Lower lobe of right lung (tissue), 2 donors: ENCODE results near the gene SMAD6. TPM values are rescaled to one million over a fixed set of nuclear protein-coding genes. Genes with fewer than 3 reads are reported as not detected.
A peak's percentile ranks its signal among the peaks of the same experiment; 100 is the strongest.

ENCODE experiments used
- ATAC-seq, 2 donors: fragments of 200-7000 bp; cut with Tn5 transposase; one replicate each; pipeline ENCODE4 v1.9.1; 2020 to 2022; ENCODE audit warnings: mild to moderate bottlenecking in 2 of 2, moderate library complexity in 2 of 2
- DNase-seq: peaks from one replicate; pipeline ENCODE4 v3.0.0-alpha.2; 2020
- H3K27ac ChIP-seq: fragments of 200-600 bp; one replicate; pipeline ENCODE4 v1.8.0; 2022
- H3K27me3 ChIP-seq: fragments of 200-600 bp; one replicate; pipeline ENCODE4 v1.8.0; 2022; ENCODE audit warnings: low read depth
- H3K36me3 ChIP-seq: fragments of 200-600 bp; one replicate; pipeline ENCODE4 v1.8.0; 2022; ENCODE audit warnings: mild to moderate bottlenecking
- H3K4me1 ChIP-seq: fragments of 200-600 bp; one replicate; pipeline ENCODE4 v1.8.0; 2022
- H3K4me3 ChIP-seq: fragments of 200-600 bp; one replicate; pipeline ENCODE4 v1.8.0; 2022; ENCODE audit warnings: mild to moderate bottlenecking
- H3K9me3 ChIP-seq: fragments of 200-600 bp; one replicate; pipeline ENCODE4 v1.8.0; 2022
- intact Hi-C: fragments of 100-400 bp; cut with DNase I; formaldehyde crosslinking; loops from one replicate; pipeline ENCODE4 v1.11.0; 2022
- total RNA-seq: library from RNA; stranded (reverse); fragmentation: NEBNext Ultra II Directional; extraction: Animal tissue kit (Norgen Biotek cat#: 25700); gene quantifications from one replicate; pipeline ENCODE4 v1.2.1, GENCODE V29; 2021
- TF ChIP-seq, protein P1 (sequence below): fragments of 200-600 bp; IDR thresholded peaks from one replicate; pipeline ENCODE4 v1.8.0; 2022; ENCODE audit warnings: antibody characterized with exemption, mild to moderate bottlenecking
- donor health status: DM: no; HTN: yes; CAD: no; lungs with severe emphysema.

Gene SMAD6
- total RNA-seq, 1 donor from 2014 or later, result 159 TPM

DNA sequence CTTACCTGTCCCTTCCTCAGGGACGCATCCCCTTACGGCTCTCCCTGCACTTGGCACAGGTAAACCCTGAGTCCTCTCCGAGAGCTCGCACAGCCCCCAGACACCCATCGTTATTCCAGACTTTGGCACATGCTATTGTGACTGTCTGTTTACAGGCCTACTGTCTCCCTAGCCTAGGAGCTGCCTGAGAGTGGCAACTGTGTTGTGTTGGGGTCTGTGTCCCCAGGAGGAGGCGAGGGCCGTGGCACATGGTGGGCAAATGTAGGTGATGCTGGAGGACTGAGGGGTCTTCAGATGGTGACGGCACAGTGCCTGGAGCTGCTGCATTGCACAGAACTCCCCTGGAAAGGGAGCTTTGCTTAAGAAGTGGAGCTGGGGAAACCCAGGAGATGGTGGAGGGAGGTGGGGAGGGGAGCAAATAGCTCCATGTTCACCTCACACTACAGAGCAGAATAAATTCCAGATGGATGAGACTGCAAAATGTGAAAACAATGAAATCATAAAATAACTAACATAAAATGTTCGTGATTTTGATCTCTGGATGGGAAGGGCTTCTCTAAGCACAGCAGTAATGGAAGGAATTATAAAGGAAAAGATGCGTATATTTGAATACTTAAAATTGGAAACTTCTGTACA lies 96.5 kb downstream of the SMAD6 start:
- Histone ChIP-seq H3K9me3 (no peaks in the 10 kb centered on the region), H3K27me3 (no peaks in the 10 kb centered on the region), H3K27ac (no peak overlapping the region), H3K36me3 (no peaks in the 10 kb centered on the region), H3K4me3 (no peak overlapping the region), H3K4me1 (peaks cover 20% of the 10 kb centered on the region)
- TF ChIP-seq, protein P1, sequence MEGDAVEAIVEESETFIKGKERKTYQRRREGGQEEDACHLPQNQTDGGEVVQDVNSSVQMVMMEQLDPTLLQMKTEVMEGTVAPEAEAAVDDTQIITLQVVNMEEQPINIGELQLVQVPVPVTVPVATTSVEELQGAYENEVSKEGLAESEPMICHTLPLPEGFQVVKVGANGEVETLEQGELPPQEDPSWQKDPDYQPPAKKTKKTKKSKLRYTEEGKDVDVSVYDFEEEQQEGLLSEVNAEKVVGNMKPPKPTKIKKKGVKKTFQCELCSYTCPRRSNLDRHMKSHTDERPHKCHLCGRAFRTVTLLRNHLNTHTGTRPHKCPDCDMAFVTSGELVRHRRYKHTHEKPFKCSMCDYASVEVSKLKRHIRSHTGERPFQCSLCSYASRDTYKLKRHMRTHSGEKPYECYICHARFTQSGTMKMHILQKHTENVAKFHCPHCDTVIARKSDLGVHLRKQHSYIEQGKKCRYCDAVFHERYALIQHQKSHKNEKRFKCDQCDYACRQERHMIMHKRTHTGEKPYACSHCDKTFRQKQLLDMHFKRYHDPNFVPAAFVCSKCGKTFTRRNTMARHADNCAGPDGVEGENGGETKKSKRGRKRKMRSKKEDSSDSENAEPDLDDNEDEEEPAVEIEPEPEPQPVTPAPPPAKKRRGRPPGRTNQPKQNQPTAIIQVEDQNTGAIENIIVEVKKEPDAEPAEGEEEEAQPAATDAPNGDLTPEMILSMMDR, result no peak
- intact Hi-C loops, result loop anchor here (10.0 kb wide), 1 partner anchor 56 kb away; no protein-coding TSS in a partner anchor
- DNase-seq, result no peak
- ATAC-seq, result no peak

DNA sequence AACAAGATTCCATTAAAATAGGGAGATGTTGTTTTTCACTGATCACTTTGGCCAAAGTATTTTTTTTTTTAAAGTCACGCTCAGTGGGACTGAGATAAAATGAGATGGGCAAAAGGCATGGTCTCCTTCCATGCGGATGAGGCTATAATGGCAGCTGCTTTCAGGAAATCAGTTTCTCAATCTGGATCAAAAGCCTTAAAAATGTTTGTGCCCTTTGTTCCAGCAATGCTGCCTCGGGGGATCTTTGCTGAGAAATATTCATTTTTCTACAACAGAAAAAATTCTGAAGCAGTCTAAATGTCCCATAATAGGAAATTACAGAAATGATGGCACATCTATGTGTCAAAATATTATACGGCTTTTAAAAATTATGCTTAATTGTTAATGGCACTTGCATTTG lies 97.2 kb downstream of the SMAD6 start:
- Histone ChIP-seq H3K36me3 (no peaks in the 10 kb centered on the region), H3K9me3 (no peaks in the 10 kb centered on the region), H3K27me3 (no peaks in the 10 kb centered on the region), H3K27ac (no peak overlapping the region), H3K4me3 (no peak overlapping the region), H3K4me1 (peaks cover 27% of the 10 kb centered on the region)
- intact Hi-C loops, result loop anchor here (10.0 kb wide), 1 partner anchor 56 kb away; no protein-coding TSS in a partner anchor
- TF ChIP-seq, protein P1, result no peak
- ATAC-seq, result no peak
- no peak for DNase-seq

DNA sequence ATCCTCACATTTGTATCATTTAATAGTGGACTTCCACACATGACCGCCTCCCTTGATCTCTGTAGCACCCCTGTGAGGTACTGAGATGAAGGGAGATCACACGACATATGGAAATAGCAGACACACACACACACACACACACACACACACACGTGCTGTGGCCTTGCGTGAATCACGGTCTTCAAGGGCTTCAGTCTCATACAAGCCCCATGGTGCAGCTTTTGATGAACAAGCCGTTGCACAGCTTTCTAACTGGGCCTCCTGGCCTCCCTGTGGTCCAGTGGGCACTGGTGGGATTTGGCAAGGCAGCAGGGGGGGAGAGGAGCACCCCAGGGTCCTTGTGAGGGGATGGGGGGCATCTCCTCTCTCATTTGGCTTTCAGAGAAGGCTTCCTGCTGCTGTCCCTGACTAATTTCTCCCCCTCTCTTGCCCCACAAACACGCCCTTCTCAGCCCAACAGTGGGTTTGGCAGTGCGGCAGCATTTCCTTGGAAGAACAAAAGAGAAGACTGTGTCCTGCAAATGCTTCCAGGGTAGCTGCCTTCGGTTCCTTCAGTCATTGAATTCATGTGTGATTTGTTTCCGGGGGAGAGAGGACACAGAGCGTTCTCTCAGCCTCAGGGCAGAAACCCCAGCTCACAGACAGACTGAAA lies 98.7 kb downstream of the SMAD6 start:
- DNase-seq, result no peak
- intact Hi-C loops, result no loop called here

DNA sequence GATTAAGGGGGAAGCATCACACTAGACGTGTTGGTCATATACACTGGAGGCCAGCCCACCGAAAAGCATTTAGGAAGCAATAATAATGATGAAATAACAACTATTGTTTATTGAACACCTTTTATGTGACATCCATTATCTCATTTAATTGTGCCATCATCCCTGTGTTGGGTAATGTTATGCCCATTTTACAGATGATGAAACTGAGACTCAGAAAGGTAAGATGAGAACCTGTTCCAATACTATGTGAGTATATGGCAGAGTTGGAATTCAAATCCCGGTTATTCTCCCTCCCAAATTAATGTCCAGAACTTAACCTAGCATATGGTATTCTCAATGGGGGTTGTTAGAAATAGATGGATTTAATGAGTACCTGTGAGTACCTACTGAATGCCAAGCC lies 99.2 kb downstream of the SMAD6 start:
- Histone ChIP-seq H3K4me1 (peaks cover 44% of the 10 kb centered on the region), H3K4me3 (no peak overlapping the region), H3K27me3 (no peaks in the 10 kb centered on the region), H3K27ac (no peak overlapping the region), H3K9me3 (no peaks in the 10 kb centered on the region), H3K36me3 (no peaks in the 10 kb centered on the region)
- intact Hi-C loops, result no loop called here
- ATAC-seq (no peak), DNase-seq (no peak)
- TF ChIP-seq, protein P1, result no peak

More for the DNA sequence above, 98.7 kb downstream of the SMAD6 start:
- Histone ChIP-seq H3K9me3 (no peaks in the 10 kb centered on the region), H3K4me3 (no peak overlapping the region), H3K27ac (no peak overlapping the region), H3K27me3 (no peaks in the 10 kb centered on the region), H3K36me3 (no peaks in the 10 kb centered on the region), H3K4me1 (peaks cover 41% of the 10 kb centered on the region)
- ATAC-seq, result no peak
- TF ChIP-seq, protein P1, result no peak

DNA sequence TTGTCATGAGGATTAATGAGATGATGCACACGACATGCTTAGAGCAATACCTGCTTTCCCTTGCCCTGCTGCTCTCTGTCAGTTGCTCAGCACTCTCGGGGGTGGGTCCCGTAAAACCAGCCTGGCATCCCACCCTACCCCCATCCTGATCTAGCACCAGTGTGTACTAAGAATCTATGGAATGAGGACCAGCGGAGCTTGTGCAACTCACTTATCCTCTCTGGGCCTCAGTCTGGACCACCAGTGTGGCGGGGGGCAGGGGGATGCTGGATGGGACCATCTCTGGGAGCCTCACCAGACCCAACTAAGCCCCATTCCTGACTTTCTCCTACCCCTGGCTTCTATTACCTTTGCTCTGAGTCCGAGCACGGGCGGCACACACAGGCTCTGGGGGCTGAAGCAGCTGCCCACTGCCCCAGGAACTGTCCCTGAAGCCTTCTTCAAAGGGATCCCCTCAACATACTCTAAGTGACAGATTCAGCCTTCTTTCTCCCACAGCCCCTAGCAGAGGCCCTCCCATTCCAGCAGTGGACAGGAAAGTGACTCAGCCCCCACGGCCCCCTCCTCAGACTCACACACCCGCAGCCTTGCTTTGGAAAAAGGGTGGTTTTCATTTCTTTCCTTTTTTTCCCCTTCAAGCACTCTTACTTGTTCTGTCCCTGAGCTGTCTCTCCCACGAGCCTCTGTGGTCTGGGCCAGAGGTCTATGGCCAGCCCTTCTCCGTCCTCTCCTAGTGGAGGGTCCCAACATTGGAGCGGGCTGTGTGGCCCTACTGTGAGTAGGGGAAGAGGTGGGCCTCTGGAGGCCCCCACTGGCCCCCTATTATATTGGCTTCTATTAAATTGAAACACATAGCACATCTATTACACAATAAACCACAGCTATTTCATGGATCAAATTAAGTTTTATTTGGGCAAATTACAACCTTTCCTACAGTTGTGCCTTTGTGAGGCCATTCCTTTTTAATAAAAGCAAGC lies 100.3 kb downstream of the SMAD6 start:
- peak overlapping the region; percentile 80 for H3K27ac ChIP-seq
- ATAC-seq (peak in 1 of 2 donors; percentile 6), DNase-seq (no peak)
- H3K4me3 ChIP-seq, result no peak overlapping the region
- TF ChIP-seq, protein P1, result no peak
- no peaks in the 10 kb centered on the region for H3K36me3 ChIP-seq
- intact Hi-C loops, result no loop called here
- no peaks in the 10 kb centered on the region for H3K27me3 ChIP-seq
- H3K9me3 ChIP-seq, result no peaks in the 10 kb centered on the region
- H3K4me1 ChIP-seq, result peaks cover 44% of the 10 kb centered on the region
